ENCODE measurements around the gene ANXA3. TPM values are rescaled to one million over a fixed set of nuclear protein-coding genes. Genes with fewer than 3 reads are reported as not detected.

The ANXA3 gene
- total RNA-seq, 3 donors from 2014 or later = 24.4 to 46.4 (median 35.5) TPM

GRCh38 chr4:78578674-78579425 is 27.3 kb downstream of the ANXA3 start:
- TF ChIP-seq, protein P1, sequence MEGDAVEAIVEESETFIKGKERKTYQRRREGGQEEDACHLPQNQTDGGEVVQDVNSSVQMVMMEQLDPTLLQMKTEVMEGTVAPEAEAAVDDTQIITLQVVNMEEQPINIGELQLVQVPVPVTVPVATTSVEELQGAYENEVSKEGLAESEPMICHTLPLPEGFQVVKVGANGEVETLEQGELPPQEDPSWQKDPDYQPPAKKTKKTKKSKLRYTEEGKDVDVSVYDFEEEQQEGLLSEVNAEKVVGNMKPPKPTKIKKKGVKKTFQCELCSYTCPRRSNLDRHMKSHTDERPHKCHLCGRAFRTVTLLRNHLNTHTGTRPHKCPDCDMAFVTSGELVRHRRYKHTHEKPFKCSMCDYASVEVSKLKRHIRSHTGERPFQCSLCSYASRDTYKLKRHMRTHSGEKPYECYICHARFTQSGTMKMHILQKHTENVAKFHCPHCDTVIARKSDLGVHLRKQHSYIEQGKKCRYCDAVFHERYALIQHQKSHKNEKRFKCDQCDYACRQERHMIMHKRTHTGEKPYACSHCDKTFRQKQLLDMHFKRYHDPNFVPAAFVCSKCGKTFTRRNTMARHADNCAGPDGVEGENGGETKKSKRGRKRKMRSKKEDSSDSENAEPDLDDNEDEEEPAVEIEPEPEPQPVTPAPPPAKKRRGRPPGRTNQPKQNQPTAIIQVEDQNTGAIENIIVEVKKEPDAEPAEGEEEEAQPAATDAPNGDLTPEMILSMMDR (IDR thresholded peaks at IDR 0.05) = no peak
- no peaks in the 10 kb centered on the region for H3K4me1 ChIP-seq (ENCODE audit: low read depth)
- intact Hi-C loops (cut with DNase I, micrococcal nuclease) = no loop called here
- H3K36me3 ChIP-seq (ENCODE audit: low read depth) = no peaks in the 10 kb centered on the region
- no peak for ATAC-seq
- no peaks in the 10 kb centered on the region for H3K9me3 ChIP-seq
- DNase-seq = no peak
- no peak overlapping the region for H3K4me3 ChIP-seq

DNA sequence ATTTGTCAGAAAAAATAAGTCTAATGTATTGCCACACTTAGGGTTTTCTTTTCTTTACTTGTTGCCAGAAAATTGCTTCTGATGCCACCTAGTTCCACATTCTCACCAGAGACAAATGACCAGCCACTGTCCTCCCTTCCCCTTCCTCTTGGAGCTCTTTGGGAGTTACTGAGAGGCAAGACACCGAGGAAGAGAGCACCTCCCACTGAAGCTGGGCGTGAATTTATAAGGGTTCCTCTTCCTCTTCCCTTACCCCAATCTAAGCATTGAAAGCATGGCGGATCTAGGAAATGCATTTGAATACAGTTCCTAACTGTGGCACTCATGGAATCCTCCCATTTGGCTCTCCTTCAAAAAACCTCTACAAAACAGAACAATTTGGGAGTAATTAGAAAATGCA is 30.0 kb downstream of the ANXA3 start:
- Histone ChIP-seq H3K4me3 (no peak overlapping the region), H3K36me3 (ENCODE audit: low read depth) (no peaks in the 10 kb centered on the region), H3K9me3 (no peaks in the 10 kb centered on the region), H3K4me1 (ENCODE audit: low read depth) (no peaks in the 10 kb centered on the region)
- ATAC-seq = peak; percentile 34
- intact Hi-C loops (cut with DNase I, micrococcal nuclease) = no loop called here
- TF ChIP-seq, protein P1 (IDR thresholded peaks at IDR 0.05) = no peak
- DNase-seq = peak in 1 of 3 donors; percentile 10

DNA sequence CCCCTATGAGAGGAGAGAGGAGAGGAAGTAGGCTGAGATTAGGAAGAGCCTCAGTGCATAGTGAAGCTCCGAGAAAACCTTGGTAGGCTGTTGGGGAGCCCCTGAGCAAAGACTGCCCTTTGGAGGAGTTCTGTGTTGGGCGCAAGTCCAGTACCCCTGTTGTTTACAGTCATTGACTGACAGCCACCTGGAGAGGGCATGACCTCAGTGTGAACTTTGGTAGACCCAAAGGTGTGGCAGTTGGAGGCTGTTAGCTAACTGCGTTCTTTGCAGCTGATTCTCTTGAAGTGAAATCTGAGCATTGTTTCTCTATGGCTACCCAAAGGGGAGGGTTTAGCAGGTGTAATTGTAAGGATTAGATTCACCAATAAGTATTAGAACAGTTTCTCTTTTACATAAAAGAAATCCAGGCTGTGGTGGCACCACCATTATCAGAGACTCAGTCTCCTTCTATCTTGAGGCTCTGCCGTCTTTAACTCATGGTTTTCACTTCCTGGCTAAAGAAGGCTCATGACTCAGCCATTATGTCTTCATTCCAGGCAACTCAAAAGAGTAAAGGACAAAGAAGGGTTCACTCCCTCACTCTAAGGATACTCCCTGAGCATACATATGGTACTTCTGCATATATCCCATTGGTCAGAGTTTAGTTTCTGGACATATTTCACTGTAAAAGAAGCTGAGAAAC is 33.4 kb downstream of the ANXA3 start:
- Histone ChIP-seq H3K36me3 (ENCODE audit: low read depth) (no peaks in the 10 kb centered on the region), H3K4me3 (no peak overlapping the region), H3K4me1 (ENCODE audit: low read depth) (no peaks in the 10 kb centered on the region), H3K9me3 (no peaks in the 10 kb centered on the region)
- TF ChIP-seq, protein P1 (IDR thresholded peaks at IDR 0.05) = no peak
- DNase-seq (peak in 1 of 3 donors; percentile 18), ATAC-seq (peak; percentile 83)
- intact Hi-C loops (cut with DNase I, micrococcal nuclease) = no loop called here

DNA sequence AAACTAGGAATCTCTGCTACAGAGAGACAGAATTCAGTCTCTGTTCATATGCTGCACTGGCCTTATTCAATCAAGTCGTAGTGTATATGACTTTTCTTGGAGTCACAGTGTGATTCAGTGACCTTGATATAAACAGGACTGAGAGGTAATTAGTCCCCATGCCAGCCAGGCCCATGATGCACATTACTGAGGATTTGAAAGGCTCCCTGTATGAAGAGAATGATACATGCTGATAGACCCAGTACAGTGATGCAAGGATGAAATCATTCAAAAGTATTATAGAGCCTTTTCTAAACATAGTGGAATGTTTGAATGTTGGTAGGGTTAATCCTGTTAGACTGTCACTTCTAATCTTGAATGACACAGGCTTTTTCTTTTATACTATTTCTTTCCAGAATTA is 34.1 kb downstream of the ANXA3 start:
- TF ChIP-seq, protein P1 (IDR thresholded peaks at IDR 0.05) = no peak
- ATAC-seq = no peak
- DNase-seq = no peak
- Histone ChIP-seq H3K4me1 (ENCODE audit: low read depth) (no peaks in the 10 kb centered on the region), H3K4me3 (no peak overlapping the region), H3K9me3 (no peaks in the 10 kb centered on the region), H3K36me3 (ENCODE audit: low read depth) (no peaks in the 10 kb centered on the region)
- intact Hi-C loops (cut with DNase I, micrococcal nuclease) = no loop called here

DNA sequence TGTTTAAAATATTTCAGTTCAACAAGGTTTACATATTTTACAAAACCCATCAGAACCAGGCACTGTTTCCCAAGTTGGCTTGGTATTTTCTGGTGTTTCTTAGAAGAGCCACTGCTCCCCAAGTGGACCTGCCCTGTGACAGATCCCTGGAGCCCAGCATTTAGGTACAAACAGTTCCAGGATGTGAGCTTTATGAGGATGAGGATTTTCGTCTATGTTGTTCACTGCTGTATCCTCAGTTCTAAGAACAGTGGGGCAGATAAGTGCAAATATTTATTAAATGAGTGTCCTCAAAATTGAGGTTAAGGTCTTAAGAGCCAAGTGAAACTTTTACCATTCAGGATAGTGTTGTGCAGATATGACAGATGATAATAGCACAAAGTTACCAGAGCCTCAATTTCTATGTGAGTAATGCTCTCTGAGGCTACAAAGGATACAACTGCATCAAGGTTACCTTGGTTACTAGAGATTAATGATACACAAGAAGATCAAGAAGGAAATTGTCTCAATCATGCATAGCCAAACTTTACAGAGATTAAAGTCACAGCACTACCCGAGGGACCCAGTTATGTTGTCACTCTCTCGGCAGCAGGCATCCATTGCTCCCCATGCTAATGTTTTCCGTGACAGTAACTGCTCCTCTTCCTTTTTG is 37.5 kb downstream of the ANXA3 start:
- Histone ChIP-seq H3K4me3 (no peak overlapping the region), H3K4me1 (ENCODE audit: low read depth) (peaks cover 7% of the 10 kb centered on the region), H3K36me3 (ENCODE audit: low read depth) (no peaks in the 10 kb centered on the region), H3K9me3 (no peaks in the 10 kb centered on the region)
- no peak for ATAC-seq
- no peak for DNase-seq
- TF ChIP-seq, protein P1 (IDR thresholded peaks at IDR 0.05) = no peak
- intact Hi-C loops (cut with DNase I, micrococcal nuclease) = no loop called here

Data from mucosa of descending colon (tissue), 3 donors.